K562 (cell line): ENCODE data around the gene RPS6KA2.

ENCODE experiments used
- BCOR ChIP-seq: fragments of 450-650 bp; IDR thresholded peaks from 2 replicates; pipeline ENCODE4 v1.6.1; 2016
- BRCA1 ChIP-seq, 2 experiments: fragments of 450-650 bp in 1 of 2; sonication (generic) in 1 of 2; formaldehyde crosslinking in 1 of 2; IDR thresholded peaks; 2 replicates each; pipeline versions ENCODE4 v1.5.0 to v1.6.1; 2017 to 2020; ENCODE audit warnings: mild to moderate bottlenecking in 1 of 2, missing genetic modification reagents in 1 of 2
- HDAC1 ChIP-seq, 2 experiments: fragments of 450-650 bp; IDR thresholded peaks; 2 replicates each; pipeline ENCODE4 v1.6.1; 2016 to 2017; ENCODE audit warnings: inconsistent platforms in 1 of 2, mild to moderate bottlenecking in 1 of 2, moderate library complexity in 1 of 2
- MXI1 ChIP-seq: IDR thresholded peaks from 2 replicates; pipeline ENCODE4 v1.6.1; 2011; ENCODE audit warnings: low read depth, mild to moderate bottlenecking, improper control_type of control experiment, low read length
- POLR2A ChIP-seq: fragments of 450-650 bp; conservative IDR thresholded peaks from 2 replicates; pipeline ENCODE4 v1.6.1; 2016
- SMAD2 ChIP-seq: fragments of 150-350 bp; IDR thresholded peaks from 2 replicates; pipeline ENCODE4 v1.6.1; 2014; ENCODE audit warnings: low read depth, mild to moderate bottlenecking, low read length
- SP1 ChIP-seq: sonication (generic); formaldehyde crosslinking; IDR thresholded peaks from 2 replicates; pipeline ENCODE4 v1.8.1; 2022; ENCODE audit warnings: mild to moderate bottlenecking, missing genetic modification reagents
- TCF7L2 ChIP-seq: fragments of 150-350 bp; IDR thresholded peaks from 2 replicates; pipeline ENCODE4 v1.6.1; 2016; ENCODE audit warnings: low read depth, mild to moderate bottlenecking, low read length, moderate library complexity
- ZBTB7A ChIP-seq: IDR thresholded peaks from 2 replicates; pipeline ENCODE4 v1.6.1; 2011; ENCODE audit warnings: low read depth, mild to moderate bottlenecking, low read length, moderate library complexity, borderline replicate concordance; ENCODE audit not compliant: control insufficient read depth
- ZC3H4 ChIP-seq: sonication (generic); formaldehyde crosslinking; IDR thresholded peaks from 2 replicates; pipeline ENCODE4 v1.9.0; 2021; ENCODE audit warnings: missing genetic modification reagents, borderline replicate concordance
- ZZZ3 ChIP-seq: fragments of 450-650 bp; IDR thresholded peaks from 2 replicates; pipeline ENCODE4 v1.6.1; 2016; ENCODE audit warnings: antibody characterized with exemption, mild to moderate bottlenecking, moderate library complexity
- TF ChIP-seq, protein P1 (sequence below), 3 experiments: IDR thresholded peaks in 2 of 3; conservative IDR thresholded peaks in 1 of 3; 2 replicates each; pipeline ENCODE4 v1.5.1; 2011 to 2012; ENCODE audit warnings: low read length in 3 of 3, mild to moderate bottlenecking in 3 of 3, control low read depth in 2 of 3, improper control_type of control experiment in 1 of 3, inconsistent platforms in 1 of 3, low read depth in 1 of 3, mixed read lengths in 1 of 3, moderate library complexity in 1 of 3; ENCODE audit not compliant: insufficient read depth in 2 of 3
- TF ChIP-seq, protein P2 (sequence below): sonication (generic); formaldehyde crosslinking; IDR thresholded peaks from 2 replicates; pipeline ENCODE4 v1.8.1; 2023; ENCODE audit warnings: mild to moderate bottlenecking, missing genetic modification reagents, moderate library complexity

DNA sequence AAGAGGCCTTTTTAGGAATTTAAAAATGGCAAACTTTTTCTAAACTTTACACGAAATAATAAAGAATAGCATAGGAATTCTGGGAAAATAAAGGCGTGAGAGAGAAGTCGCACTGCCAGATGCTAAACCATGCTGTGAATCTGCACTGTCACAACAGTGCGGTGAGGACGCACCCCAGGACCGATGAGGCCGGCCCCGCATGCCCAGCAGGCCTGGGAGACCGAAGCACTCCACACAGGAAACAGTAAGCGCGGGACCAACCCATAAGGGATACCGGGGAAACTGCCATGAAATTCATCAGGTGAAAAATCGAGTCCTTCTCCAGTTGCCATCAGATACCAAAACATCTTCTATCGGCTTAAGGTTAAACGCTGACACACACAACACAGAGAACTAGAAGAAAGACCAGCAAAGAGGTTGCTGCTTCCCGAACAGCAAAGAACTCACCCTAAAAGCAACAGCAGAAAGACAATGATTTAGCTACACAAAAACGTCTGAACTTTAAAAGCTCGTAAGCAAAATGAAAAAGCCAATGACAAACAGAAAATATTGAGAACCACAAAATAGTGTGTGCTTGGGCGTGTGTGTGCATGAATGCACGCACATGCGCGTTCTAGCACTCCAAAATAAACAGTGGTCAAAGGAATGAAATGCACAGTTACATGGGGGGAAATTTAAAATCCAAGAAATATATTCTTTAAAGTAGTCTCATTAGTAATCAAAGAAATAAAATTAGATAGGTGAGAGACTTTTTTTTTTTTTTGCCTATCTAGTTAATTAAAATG, 55.9 kb downstream of the RPS6KA2 start:
- TF ChIP-seq MXI1 (no peak), TCF7L2 (no peak), SMAD2 (no peak), ZBTB7A (no peak), HDAC1 (IDR thresholded peaks at IDR 0.05) (no peak), POLR2A (no peak), BRCA1 (IDR thresholded peaks at IDR 0.05) (no peak), BRCA1 (CRISPR knock-in tag; IDR thresholded peaks at IDR 0.05) (no peak), SP1 (no peak), ZC3H4 (no peak), ZZZ3 (no peak), BCOR (no peak)
- TF ChIP-seq, protein P1, sequence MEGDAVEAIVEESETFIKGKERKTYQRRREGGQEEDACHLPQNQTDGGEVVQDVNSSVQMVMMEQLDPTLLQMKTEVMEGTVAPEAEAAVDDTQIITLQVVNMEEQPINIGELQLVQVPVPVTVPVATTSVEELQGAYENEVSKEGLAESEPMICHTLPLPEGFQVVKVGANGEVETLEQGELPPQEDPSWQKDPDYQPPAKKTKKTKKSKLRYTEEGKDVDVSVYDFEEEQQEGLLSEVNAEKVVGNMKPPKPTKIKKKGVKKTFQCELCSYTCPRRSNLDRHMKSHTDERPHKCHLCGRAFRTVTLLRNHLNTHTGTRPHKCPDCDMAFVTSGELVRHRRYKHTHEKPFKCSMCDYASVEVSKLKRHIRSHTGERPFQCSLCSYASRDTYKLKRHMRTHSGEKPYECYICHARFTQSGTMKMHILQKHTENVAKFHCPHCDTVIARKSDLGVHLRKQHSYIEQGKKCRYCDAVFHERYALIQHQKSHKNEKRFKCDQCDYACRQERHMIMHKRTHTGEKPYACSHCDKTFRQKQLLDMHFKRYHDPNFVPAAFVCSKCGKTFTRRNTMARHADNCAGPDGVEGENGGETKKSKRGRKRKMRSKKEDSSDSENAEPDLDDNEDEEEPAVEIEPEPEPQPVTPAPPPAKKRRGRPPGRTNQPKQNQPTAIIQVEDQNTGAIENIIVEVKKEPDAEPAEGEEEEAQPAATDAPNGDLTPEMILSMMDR (IDR thresholded peaks at IDR 0.05 in 2 of 3, conservative IDR thresholded peaks at IDR 0.05 in 1 of 3; ENCODE audit: insufficient read depth in 2 of 3, low read depth in 1 of 3, low read length in 3 of 3): no peak
- TF ChIP-seq, protein P2, sequence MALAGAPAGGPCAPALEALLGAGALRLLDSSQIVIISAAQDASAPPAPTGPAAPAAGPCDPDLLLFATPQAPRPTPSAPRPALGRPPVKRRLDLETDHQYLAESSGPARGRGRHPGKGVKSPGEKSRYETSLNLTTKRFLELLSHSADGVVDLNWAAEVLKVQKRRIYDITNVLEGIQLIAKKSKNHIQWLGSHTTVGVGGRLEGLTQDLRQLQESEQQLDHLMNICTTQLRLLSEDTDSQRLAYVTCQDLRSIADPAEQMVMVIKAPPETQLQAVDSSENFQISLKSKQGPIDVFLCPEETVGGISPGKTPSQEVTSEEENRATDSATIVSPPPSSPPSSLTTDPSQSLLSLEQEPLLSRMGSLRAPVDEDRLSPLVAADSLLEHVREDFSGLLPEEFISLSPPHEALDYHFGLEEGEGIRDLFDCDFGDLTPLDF: no peak
